DOHH2 (cell line): Measurements from ENCODE around the gene CRYM.
"Not testable (repeated sequence)": the region's sequence is repeated elsewhere in the genome, so short reads cannot be mapped to it uniquely, and the experiment has no call there.

ENCODE experiments used
- EZH2phosphoT487 ChIP-seq: fragments of 200-600 bp; sonication (generic); IDR thresholded peaks from 2 replicates; pipeline ENCODE4 v1.6.1; 2017; ENCODE audit warnings: borderline replicate concordance, mild to moderate bottlenecking, antibody characterized with exemption, low read length, moderate library complexity, mixed read lengths
- TF ChIP-seq, protein P1 (sequence below): fragments of 200-600 bp; sonication (generic); IDR thresholded peaks from one replicate; pipeline ENCODE4 v1.5.1; 2014; ENCODE audit warnings: antibody characterized with exemption, mild to moderate bottlenecking, low read depth, low read length; ENCODE audit not compliant: poor library complexity, severe bottlenecking

DNA sequence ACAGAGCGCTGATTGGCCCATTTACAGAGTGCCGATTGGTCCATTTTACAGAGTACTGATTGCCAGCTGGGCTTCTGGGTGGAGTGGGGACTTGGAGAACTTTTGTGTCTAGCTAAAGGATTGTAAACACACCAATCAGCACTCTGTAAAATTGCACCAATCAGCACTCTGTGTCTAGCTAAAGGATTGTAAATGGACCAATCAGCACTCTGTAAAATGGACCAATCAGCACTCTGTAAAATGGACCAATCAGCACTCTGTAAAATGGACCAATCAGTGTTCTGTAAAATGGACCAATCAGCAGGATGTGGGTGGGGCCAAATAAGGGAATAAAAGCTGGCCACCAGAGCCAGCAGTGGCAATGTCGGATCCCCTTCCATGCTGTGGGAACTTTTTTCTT is 11.7 kb upstream of the CRYM start:
- TF ChIP-seq, protein P1, sequence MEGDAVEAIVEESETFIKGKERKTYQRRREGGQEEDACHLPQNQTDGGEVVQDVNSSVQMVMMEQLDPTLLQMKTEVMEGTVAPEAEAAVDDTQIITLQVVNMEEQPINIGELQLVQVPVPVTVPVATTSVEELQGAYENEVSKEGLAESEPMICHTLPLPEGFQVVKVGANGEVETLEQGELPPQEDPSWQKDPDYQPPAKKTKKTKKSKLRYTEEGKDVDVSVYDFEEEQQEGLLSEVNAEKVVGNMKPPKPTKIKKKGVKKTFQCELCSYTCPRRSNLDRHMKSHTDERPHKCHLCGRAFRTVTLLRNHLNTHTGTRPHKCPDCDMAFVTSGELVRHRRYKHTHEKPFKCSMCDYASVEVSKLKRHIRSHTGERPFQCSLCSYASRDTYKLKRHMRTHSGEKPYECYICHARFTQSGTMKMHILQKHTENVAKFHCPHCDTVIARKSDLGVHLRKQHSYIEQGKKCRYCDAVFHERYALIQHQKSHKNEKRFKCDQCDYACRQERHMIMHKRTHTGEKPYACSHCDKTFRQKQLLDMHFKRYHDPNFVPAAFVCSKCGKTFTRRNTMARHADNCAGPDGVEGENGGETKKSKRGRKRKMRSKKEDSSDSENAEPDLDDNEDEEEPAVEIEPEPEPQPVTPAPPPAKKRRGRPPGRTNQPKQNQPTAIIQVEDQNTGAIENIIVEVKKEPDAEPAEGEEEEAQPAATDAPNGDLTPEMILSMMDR: not testable (repeated sequence)
- not testable (repeated sequence) for TF ChIP-seq EZH2phosphoT487
